Measurements from ENCODE around the gene ACSF3.

Gene ACSF3

GRCh38 chr16:89132194-89133005 lies 38.7 kb downstream of the ACSF3 start:
- DNase-seq = no peak

- no peak for DNase-seq
These were observed 39.9 kb downstream of the ACSF3 start for GRCh38 chr16:89133457-89134127.

GRCh38 chr16:89134269-89134668 lies 40.6 kb downstream of the ACSF3 start:
- no peak for DNase-seq

GRCh38 chr16:89135166-89135565 lies 41.5 kb downstream of the ACSF3 start:
- DNase-seq = no peak

GRCh38 chr16:89135971-89136765 lies 42.5 kb downstream of the ACSF3 start:
- no peak for DNase-seq

GRCh38 chr16:89136931-89137330 lies 43.3 kb downstream of the ACSF3 start:
- no peak for DNase-seq

GRCh38 chr16:89137666-89138512 lies 44.2 kb downstream of the ACSF3 start:
- DNase-seq = no peak

GRCh38 chr16:89138513-89138795 lies 44.8 kb downstream of the ACSF3 start:
- no peak for DNase-seq

- DNase-seq = no peak
These were observed 45.3 kb downstream of the ACSF3 start for GRCh38 chr16:89138843-89139520.

GRCh38 chr16:89139907-89140361 lies 46.3 kb downstream of the ACSF3 start:
- no peak for DNase-seq

GRCh38 chr16:89140401-89140800 lies 46.7 kb downstream of the ACSF3 start:
- DNase-seq = no peak

- no peak for DNase-seq
These were observed 47.6 kb downstream of the ACSF3 start for GRCh38 chr16:89140981-89141883.

- no peak for DNase-seq
These were observed 48.2 kb downstream of the ACSF3 start for GRCh38 chr16:89141884-89142267.

- DNase-seq = no peak
These were observed 49.0 kb downstream of the ACSF3 start for GRCh38 chr16:89142474-89143195.

GRCh38 chr16:89143201-89143741 lies 49.6 kb downstream of the ACSF3 start:
- no peak for DNase-seq

GRCh38 chr16:89143911-89144675 lies 50.4 kb downstream of the ACSF3 start:
- DNase-seq = no peak

- DNase-seq = no peak
These were observed 51.0 kb downstream of the ACSF3 start for GRCh38 chr16:89144681-89145080.

GRCh38 chr16:89145406-89146161 lies 51.9 kb downstream of the ACSF3 start:
- no peak for DNase-seq
